Activated CD8-positive, alpha-beta memory T cell treated with anti-CD3 and anti-CD28 coated beads for 4 hours (primary cell): ENCODE data around the gene RAI1.

Experiments used
- DNase-seq, 2 donors: peaks; one replicate each; pipeline ENCODE4 v3.0.0-alpha.2; 2020; ENCODE audit warnings: low read depth in 2 of 2

Gene RAI1

DNA sequence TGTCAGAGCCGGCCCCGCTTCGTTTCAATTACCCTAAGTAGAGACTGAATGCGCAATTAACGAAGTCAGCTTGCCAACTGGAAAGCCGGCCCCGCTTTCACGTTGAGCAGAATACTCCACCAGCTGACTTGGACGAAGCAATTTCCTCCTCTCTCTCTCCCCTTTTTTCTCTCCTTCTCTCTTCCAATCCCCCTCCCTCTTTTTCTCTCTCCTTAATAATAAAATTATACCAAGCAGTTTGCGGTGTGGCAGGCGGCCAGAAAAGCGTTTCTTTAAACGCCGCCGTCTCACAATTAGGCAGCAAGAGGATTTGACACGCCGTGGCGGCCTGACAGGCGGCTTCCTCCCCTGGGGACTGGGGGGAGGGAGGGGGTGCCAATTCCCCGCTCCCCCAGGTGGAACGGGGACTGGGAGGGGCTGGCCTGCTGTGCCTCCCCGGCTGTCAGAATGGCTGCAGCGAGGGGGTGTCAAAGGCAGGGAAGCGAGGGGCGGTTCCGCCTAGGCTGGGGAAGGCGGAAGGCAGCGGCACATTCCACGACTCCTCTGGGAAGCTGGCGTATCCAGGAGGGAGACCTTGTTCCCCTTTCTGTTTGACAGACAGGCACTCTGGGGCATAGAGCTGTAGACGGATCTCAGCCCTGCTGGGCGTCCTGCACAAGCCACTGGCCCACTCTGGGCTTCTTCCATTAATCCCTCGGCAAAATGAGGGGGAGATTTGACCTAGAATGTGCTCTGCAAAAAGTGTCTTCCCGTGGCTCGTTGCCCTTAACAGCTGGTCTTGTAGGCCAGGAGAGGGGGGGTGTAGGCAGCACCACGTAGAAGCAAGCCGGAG is 102.8 kb downstream of the RAI1 start:
- no peak for DNase-seq

GRCh38 chr17:17784657-17785267 is 103.5 kb downstream of the RAI1 start:
- DNase-seq = no peak

- DNase-seq = no peak
These were observed 104.1 kb downstream of the RAI1 start for GRCh38 chr17:17785407-17785806.

DNA sequence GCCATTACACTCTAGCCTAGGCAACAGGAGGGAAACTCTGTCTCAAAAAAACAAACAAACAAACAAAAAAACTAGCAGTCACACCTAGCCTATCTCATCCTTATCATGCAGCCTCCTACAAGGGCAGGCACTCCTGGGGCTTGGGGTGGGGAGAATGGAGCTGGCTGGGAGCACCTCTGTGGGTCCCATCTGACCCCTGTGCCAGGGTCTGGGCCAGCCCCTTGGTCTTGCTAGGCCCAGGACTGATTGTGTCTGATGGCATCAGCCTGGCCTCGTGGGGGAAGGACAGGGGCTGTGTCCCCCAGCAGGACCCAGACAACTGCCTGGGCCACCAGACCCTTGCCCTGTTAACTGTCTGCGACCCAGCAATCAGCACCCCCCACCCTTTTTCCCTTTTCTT is 105.7 kb downstream of the RAI1 start:
- no peak for DNase-seq

- no peak for DNase-seq
These were observed 106.3 kb downstream of the RAI1 start for GRCh38 chr17:17787568-17787967.

DNA sequence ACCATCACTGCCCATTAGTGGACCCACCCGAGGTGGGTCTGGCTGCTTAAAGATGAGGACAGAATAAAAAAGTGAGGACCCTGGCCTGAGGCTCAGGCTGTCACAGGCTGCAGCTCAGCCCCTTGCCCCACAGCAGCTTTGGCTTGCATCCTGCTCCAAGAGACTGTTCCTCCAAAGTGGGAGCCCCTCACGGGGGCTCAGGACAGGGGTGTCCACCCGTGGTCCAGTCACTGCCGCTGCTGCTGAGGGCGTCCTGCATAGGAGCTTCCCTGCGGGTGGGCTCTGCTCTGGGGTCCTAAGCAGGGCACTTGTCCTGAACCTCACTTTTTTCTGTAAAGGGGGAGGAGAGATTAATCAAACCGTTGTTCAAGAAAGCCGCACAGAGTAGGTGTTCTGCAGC is 107.7 kb downstream of the RAI1 start:
- no peak for DNase-seq

GRCh38 chr17:17789410-17789809 is 108.2 kb downstream of the RAI1 start:
- no peak for DNase-seq

DNA sequence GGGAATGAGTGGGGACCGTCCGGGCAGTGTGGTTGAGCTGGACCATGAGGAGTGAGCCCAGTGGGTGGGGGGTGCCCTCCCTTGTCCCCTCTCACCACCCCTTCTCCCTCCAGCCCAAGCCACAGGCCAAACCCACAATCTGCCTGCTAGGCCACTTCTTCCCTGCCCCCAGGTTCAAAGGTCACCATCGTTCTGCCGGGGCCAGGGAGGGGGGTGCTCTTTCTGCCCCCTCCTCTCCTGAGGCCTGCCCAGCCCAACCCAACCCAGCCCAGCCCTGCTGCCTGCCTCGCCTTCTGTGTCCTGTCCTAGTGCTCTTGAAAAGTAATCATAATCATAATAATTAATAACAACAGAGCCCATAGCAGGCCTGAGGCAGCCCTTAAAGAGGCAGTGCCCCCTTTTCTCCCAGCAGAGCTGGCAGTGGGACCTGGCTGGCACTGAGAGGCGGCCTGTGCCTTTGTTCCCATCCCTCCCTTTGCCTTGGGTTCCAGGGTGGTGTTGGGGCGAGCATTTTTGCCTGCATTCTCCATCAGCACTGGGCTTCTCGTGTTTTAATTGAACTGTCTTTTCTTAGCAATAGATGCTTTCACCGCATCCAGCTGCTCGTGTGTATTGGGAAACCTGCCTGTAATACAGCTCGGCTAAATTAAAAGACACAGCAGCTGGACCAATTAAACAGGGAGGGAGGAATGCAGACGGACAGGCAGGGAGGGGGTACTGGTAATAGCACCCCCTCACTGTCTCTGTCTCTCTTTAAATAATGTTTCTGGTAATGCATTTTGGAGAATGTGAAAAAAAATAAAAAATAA is 108.8 kb downstream of the RAI1 start:
- DNase-seq = no peak

GRCh38 chr17:17790637-17791464 is 109.6 kb downstream of the RAI1 start:
- DNase-seq = no peak

GRCh38 chr17:17792037-17792550 is 110.8 kb downstream of the RAI1 start:
- DNase-seq = no peak

DNA sequence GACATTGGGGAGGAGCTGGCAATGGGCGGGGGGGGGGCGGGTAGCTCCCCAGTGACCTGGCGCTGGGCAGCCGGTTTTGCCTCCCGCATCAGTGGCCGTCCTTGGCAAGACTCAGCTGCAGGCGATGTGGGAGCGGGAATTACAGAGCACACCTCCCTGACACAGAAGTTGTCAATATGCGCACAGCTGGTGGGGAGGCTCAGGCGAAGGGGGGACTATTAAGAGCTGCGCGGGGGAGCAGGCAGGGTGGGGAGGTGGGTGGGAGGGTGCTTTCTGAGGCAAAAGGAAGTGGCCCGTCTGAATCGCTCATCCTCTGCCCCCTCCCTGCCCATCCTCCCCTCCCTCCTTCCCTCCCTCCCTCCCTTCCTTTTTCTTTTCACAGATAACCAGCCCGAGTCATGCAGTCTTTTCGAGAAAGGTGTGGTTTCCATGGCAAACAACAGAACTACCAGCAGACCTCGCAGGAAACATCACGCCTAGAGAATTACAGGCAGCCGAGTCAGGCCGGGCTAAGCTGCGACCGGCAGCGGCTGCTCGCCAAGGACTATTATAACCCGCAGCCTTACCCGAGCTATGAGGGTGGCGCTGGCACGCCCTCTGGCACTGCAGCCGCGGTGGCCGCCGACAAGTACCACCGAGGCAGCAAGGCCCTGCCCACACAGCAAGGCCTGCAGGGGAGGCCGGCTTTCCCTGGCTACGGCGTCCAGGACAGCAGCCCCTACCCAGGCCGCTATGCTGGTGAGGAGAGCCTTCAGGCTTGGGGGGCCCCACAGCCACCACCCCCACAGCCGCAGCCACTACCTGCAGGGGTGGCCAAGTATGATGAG is 111.5 kb downstream of the RAI1 start:
- DNase-seq = peak in 1 of 2 donors; percentile 33

GRCh38 chr17:17793378-17794214 is 112.3 kb downstream of the RAI1 start:
- no peak for DNase-seq

DNA sequence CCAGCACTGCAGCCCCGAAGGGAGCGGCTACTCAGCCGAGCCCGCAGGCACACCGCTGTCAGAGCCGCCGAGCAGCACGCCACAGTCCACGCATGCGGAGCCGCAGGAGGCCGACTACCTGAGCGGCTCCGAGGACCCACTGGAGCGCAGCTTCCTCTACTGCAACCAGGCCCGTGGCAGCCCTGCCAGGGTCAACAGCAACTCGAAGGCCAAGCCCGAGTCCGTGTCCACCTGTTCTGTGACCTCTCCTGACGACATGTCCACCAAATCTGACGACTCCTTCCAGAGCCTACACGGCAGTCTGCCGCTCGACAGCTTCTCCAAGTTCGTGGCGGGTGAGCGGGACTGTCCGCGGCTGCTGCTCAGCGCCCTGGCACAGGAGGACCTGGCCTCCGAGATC is 113.1 kb downstream of the RAI1 start:
- DNase-seq = no peak

DNA sequence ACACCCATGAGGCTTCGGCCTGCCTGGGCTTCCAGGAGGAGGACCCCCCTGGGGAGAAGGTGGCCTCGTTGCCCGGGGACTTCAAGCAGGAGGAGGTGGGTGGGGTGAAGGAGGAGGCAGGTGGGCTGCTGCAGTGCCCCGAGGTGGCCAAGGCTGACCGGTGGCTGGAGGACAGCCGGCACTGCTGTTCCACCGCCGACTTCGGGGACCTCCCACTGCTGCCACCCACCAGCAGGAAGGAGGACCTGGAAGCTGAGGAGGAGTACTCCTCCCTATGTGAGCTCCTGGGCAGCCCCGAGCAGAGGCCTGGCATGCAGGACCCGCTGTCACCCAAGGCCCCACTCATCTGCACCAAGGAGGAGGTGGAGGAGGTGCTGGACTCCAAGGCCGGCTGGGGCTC is 114.0 kb downstream of the RAI1 start:
- no peak for DNase-seq

GRCh38 chr17:17795946-17796786 is 114.9 kb downstream of the RAI1 start:
- no peak for DNase-seq

DNA sequence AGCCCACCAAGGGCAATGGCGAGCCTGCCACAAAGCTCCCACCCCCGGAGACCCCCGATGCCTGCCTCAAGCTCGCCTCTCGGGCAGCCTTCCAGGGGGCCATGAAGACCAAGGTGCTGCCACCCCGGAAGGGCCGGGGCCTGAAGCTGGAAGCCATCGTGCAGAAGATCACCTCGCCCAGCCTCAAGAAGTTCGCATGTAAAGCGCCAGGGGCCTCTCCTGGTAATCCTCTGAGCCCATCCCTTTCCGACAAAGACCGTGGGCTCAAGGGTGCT is 115.5 kb downstream of the RAI1 start:
- no peak for DNase-seq

GRCh38 chr17:17797119-17797809 is 116.0 kb downstream of the RAI1 start:
- no peak for DNase-seq

GRCh38 chr17:17798010-17798556 is 116.8 kb downstream of the RAI1 start:
- no peak for DNase-seq
